ENCODE results near the gene SAMD4A.

Gene SAMD4A

GRCh38 chr14:54686219-54686870 is 119.4 kb downstream of the SAMD4A start:
- no peak for DNase-seq

- DNase-seq = no peak
These were observed 120.2 kb downstream of the SAMD4A start for GRCh38 chr14:54686871-54687749.

- no peak for DNase-seq
These were observed 120.8 kb downstream of the SAMD4A start for GRCh38 chr14:54687750-54688119.

DNA sequence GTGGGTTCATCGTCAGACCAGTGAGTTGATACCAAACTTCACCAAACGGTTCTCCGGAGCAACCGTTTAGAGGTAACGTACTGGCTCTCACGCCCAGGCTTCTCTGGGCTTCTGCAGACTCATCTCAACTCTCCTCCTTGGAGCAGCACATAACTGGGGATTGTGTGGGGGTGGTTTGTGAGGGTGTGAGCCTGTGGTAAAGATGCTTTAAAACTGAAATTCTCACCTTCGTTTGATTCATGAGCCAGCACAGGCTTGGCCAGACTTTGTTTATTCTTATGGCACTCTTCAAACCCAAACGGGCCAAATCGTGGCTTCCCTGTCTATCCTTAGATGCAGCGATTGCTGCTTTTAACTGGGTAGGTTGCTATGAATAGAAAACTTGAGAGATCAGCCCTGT is 121.3 kb downstream of the SAMD4A start:
- DNase-seq = peak; percentile 46 to 53

- no peak for DNase-seq
These were observed 123.0 kb downstream of the SAMD4A start for GRCh38 chr14:54689928-54690327.

DNA sequence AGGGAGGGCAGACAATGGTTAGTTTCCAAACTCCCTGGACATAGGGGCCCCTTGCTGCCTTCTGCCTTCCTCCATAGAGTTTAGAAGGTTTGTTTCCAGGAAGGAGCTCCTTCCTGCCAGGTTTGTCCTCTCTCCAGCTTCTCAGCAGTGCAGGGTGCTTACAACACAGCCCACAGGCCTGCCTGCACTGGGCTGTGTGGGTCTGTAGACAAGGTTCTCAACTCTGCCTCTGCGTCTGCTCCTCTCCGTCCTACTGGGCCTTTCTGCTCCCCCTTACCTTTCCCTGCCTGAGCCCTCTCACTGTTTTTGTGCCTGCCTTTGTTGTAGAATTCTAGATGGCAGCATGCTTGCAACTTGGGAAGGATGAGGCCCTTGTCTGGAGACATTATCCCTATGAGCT is 124.0 kb downstream of the SAMD4A start:
- DNase-seq = no peak

GRCh38 chr14:54691525-54692283 is 124.8 kb downstream of the SAMD4A start:
- DNase-seq = peak; percentile 67 to 74

- DNase-seq = no peak
These were observed 125.4 kb downstream of the SAMD4A start for GRCh38 chr14:54692284-54692772.

DNA sequence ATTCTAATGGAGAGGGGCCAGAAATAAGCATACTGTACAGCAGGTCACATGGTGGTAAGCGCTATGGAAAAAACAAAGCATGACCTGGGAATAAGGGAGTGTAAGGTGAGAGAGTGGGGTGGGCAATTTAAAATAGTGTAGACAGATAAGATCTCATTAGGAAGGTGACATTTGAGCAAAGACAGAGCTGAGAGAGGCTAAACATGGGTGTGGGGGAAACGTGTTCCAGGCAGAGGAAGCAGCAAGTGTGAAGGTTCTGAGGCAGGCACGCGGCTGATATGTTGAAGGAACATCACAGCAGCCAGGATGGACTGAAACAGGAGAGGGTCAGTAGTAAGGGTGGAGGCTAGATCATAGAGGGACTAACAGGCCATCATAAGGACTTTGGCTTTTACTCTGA is 126.8 kb downstream of the SAMD4A start:
- DNase-seq = no peak

GRCh38 chr14:54695196-54695595 is 128.3 kb downstream of the SAMD4A start:
- no peak for DNase-seq

GRCh38 chr14:54697001-54697400 is 130.1 kb downstream of the SAMD4A start:
- DNase-seq = no peak

DNA sequence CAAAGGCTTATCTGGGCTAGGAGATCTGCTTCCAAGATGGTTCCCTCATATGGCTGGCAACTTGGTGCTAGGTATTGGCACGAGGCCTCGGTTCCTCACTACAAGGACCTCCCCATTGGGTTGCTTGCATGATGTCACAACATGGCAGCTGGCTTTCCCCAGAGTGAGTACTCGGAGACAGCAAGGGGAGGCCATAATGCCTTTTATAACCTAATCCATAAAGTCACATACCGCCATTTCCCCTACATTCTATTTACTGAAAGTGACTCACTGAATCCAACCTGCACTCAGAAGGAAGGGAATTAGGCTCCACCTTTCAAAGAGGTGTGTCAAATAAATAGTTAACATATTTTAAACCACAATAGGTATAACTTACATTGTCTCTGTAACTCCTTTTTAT is 130.9 kb downstream of the SAMD4A start:
- no peak for DNase-seq

- DNase-seq = no peak
These were observed 131.6 kb downstream of the SAMD4A start for GRCh38 chr14:54698501-54698900.

DNA sequence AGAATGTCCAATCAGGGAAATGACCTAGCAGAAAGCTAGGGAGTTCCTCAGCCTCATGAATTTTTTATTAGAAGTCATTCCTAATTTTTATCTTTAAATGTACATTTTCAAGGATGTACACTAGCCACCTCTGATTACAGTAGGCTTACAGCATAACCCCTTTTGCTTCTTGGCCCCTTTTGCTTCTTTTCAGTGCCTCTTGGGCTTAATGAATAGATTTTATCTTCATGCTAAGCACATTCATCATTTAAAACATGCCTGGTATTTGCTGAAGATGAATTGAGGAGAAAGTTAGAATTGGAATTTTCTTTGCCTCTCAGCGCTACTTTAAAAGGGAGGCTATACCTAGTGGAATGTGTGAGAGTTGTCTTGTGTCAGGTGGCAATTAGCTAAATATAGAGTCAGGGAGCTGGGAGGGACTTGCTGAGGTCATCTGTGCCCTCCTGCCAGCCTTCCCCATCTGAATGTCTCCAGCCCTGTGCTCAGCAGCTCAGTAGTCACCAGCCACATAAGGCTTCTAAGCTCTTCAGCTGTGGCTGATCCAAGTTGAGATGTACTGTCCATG is 132.1 kb downstream of the SAMD4A start:
- DNase-seq = no peak

DNA sequence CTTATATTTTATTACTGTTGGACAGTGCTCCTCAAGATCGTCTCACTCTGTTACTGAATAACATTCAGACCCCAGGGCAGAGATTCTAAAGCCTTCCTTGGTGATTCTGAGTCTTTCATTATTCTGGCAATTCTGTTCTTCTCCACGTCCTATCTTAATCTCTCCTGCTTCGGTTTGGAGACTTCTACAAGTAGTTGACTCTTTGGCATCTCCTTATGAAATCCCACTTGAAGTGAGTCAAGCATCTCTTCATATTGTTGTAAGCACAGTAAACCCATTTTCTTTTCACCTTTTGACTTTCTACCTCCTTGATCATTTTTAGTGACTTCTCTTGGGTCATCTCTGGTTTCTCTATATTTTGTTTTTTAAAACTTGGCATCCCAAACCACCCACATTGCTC is 132.8 kb downstream of the SAMD4A start:
- no peak for DNase-seq

DNA sequence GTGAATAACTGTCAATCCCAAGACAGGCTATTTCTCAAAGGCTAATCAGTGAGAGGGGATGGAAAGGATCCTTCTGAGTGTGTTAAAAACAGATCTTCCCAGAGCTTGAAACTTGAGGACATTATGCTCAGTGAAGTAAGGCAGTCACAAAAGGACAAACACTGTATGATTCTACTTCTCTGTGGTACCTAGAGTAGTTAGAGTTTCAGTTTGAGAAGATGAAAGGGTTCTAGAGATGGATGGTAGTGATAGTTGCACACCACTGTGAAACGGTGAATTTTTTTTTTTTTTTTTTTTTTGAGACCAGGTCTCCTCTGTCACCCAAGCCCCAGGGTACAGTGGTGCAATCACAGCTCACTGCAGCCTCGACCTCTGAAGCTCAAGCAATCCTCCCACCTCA is 133.8 kb downstream of the SAMD4A start:
- no peak for DNase-seq

GRCh38 chr14:54702014-54702491 is 135.1 kb downstream of the SAMD4A start:
- no peak for DNase-seq

DNA sequence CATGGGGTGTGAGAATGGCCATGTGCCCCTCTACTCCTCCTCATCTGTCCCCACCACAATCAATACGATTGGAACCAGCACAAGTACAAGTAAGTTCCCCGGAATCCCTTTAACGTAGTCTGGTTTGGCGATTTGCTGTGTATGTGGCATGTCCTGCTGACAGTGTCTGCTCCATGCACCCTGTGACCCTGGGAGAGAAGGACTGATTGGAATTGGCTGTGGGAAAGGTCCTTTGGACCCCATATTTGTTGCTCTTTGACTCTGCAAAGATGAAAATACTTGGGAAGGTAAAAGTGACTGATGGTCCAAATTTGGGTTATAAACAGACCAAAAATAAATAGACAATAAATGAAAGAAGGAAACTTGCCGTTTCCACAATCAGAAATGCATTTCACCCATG is 135.6 kb downstream of the SAMD4A start:
- DNase-seq = no peak

GRCh38 chr14:54703082-54703481 is 136.2 kb downstream of the SAMD4A start:
- DNase-seq = no peak

GRCh38 chr14:54703724-54704123 is 136.8 kb downstream of the SAMD4A start:
- DNase-seq = no peak

DNA sequence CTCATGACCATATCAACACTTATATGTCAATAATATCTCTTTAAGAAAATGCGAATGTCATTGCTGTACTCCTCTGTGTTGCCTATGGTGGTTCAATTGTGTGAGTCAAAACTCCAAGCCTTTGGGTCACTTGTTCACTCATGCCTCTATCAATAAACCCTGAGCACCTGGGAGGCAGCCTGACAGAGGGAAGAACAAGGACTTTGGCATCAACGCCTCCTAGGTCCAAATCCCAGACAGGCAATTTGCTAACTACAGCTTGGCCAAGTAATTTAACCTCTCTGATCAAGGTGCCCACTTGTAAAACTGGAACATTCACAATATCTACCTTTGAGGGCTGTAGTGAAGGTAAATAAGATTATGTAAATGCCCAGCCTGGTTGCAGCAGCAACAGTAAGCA is 137.8 kb downstream of the SAMD4A start:
- no peak for DNase-seq

GRCh38 chr14:54706769-54707168 is 139.8 kb downstream of the SAMD4A start:
- no peak for DNase-seq

DNA sequence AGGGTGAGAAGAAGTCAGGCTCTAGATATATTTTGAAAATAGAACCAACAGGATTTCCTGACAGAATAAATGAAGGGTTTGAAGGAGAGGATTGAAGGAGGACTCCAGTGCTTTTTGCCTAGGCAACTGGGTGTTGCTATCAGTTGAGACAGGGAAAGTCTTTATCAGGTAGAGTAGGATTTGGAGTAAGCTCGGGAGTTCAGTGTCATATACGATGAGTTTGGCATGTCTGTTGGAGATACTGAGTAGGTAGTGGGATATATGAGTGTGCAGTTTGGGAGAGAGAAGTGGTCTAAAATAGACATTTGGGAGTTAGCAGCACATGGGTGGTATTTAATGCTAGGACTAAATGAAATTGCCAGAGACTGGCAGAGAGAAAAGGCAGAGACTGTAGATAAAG is 141.2 kb downstream of the SAMD4A start:
- DNase-seq = no peak

Data from activated T-cell treated with anti-CD3 and anti-CD28 coated beads, Interleukin-2, amount 50 U/mL, for 48 hours (primary cell).